K562 (cell line): ENCODE results near the gene AFG1L.

Experiments used
- GTF3C2 ChIP-seq: IDR thresholded peaks from 3 replicates; pipeline ENCODE4 v1.6.1; 2011; ENCODE audit warnings: borderline replicate concordance, mild to moderate bottlenecking, moderate library complexity; ENCODE audit not compliant: insufficient read length; ENCODE audit errors: extremely low read depth
- NFYB ChIP-seq: IDR thresholded peaks from 2 replicates; pipeline ENCODE4 v1.6.1; 2011; ENCODE audit warnings: mild to moderate bottlenecking, moderate library complexity; ENCODE audit not compliant: insufficient read length; ENCODE audit errors: extremely low read depth
- PRDM10 ChIP-seq: fragments of 450-650 bp; IDR thresholded peaks from 2 replicates; pipeline ENCODE4 v1.6.1; 2018; ENCODE audit not compliant: partially characterized antibody
- SIRT6 ChIP-seq: IDR thresholded peaks from one replicate; pipeline ENCODE4 v1.6.1; 2012; ENCODE audit warnings: low read depth, mild to moderate bottlenecking, control low read depth, inconsistent platforms, low read length, moderate library complexity
- ZKSCAN1 ChIP-seq: fragments of 150-350 bp; IDR thresholded peaks from 2 replicates; pipeline ENCODE4 v1.6.1; 2016; ENCODE audit warnings: low read depth, low read length
- ZNF263 ChIP-seq: sonication (generic); formaldehyde crosslinking; IDR thresholded peaks from 2 replicates; pipeline ENCODE4 v1.8.0; 2022; ENCODE audit warnings: mild to moderate bottlenecking, missing genetic modification reagents, borderline replicate concordance

- TF ChIP-seq NFYB: no peak
- no peak for TF ChIP-seq GTF3C2
- TF ChIP-seq ZNF263 (CRISPR knock-in tag): no peak
- no peak for TF ChIP-seq ZKSCAN1
- TF ChIP-seq SIRT6: no peak
- no peak for TF ChIP-seq PRDM10
These were observed 42.1 kb downstream of the AFG1L start for GRCh38 chr6:108336971-108337370.
